GM19438 (cell line): ENCODE measurements around the gene PFKFB2.

Source experiments
- ATAC-seq: cut with Tn5 transposase; IDR thresholded peaks from one replicate; pipeline ENCODE4 v1.9.1; 2021; ENCODE audit warnings: low read depth; ENCODE audit not compliant: unreplicated experiment

PFKFB2 gene

GRCh38 chr1:207085887-207086286 lies 32.8 kb downstream of the PFKFB2 start:
- ATAC-seq: no peak

- no peak for ATAC-seq
Observed at GRCh38 chr1:207088161-207088560, 35.1 kb downstream of the PFKFB2 start.

GRCh38 chr1:207088701-207089626 lies 35.9 kb downstream of the PFKFB2 start, which contains the start of gene C4BPB:
Gene C4BPB, plus strand, starts transcription at chr1:207088860. Its CDS starts 672 bp downstream, at chr1:207089532.
- ATAC-seq: no peak

GRCh38 chr1:207089627-207090355 lies 36.7 kb downstream of the PFKFB2 start:
- no peak for ATAC-seq

- no peak for ATAC-seq
Observed at GRCh38 chr1:207091200-207091908, 38.3 kb downstream of the PFKFB2 start.

- no peak for ATAC-seq
Observed at GRCh38 chr1:207093944-207094343, 40.9 kb downstream of the PFKFB2 start.

GRCh38 chr1:207097871-207098324 lies 44.8 kb downstream of the PFKFB2 start:
- peak; percentile 58 for ATAC-seq

GRCh38 chr1:207101720-207102119 lies 48.6 kb downstream of the PFKFB2 start:
- no peak for ATAC-seq

- no peak for ATAC-seq
Observed at GRCh38 chr1:207102146-207102545, 49.1 kb downstream of the PFKFB2 start.

- no peak for ATAC-seq
Observed at GRCh38 chr1:207102659-207103058, 49.6 kb downstream of the PFKFB2 start.

GRCh38 chr1:207103892-207104373 lies 50.9 kb downstream of the PFKFB2 start, which contains the start of gene C4BPA:
Gene C4BPA, plus strand, starts transcription at chr1:207104233. Its CDS starts 8,793 bp downstream, at chr1:207113026.
- no peak for ATAC-seq

GRCh38 chr1:207109004-207109403 lies 55.9 kb downstream of the PFKFB2 start:
- ATAC-seq: no peak

GRCh38 chr1:207112616-207113296 lies 59.7 kb downstream of the PFKFB2 start:
- ATAC-seq: no peak

GRCh38 chr1:207115269-207115668 lies 62.2 kb downstream of the PFKFB2 start:
- no peak for ATAC-seq

- ATAC-seq: no peak
Observed at GRCh38 chr1:207124389-207124788, 71.3 kb downstream of the PFKFB2 start.

- no peak for ATAC-seq
Observed at GRCh38 chr1:207128336-207128921, 75.4 kb downstream of the PFKFB2 start.

- ATAC-seq: no peak
Observed at GRCh38 chr1:207129053-207129452, 76.0 kb downstream of the PFKFB2 start.
